HEK293 (cell line): ENCODE data around the gene INPP1.

Experiments
- CTCF ChIA-PET: fragments of 350-600 bp; formaldehyde crosslinking; extraction: SDS; loops from one replicate; lab custom pipeline; 2021; ENCODE audit warnings: antibody characterized with exemption; lab: Yijun Ruan, JAX
- POLR2A ChIA-PET: fragments of 300-600 bp; formaldehyde crosslinking; extraction: SDS; loops from one replicate; lab custom pipeline; 2020; ENCODE audit warnings: antibody characterized with exemption, inconsistent platforms; lab: Yijun Ruan, JAX
- H3K27ac ChIP-seq: fragments of 200-500 bp; sonication (Bioruptor generic); 2 replicates; pipeline ENCODE4 v1.5.1; 2014; ENCODE audit warnings: low read depth, low read length, control low read depth, inconsistent platforms; ENCODE audit errors: extremely low read depth
- H3K36me3 ChIP-seq, 2 experiments: fragments of 200-500 bp in 1 of 2; sonication (Bioruptor generic) in 1 of 2; 1 replicate in 1 of 2; 2 replicates in 1 of 2; pipeline ENCODE4 v1.5.1; 2014 to 2017; ENCODE audit warnings: inconsistent platforms in 2 of 2, low read length in 2 of 2; ENCODE audit not compliant: control insufficient read depth in 2 of 2, insufficient read depth in 1 of 2
- H3K4me1 ChIP-seq: fragments of 200-500 bp; sonication (Bioruptor generic); 2 replicates; pipeline ENCODE4 v1.5.1; 2014; ENCODE audit warnings: mild to moderate bottlenecking, low read length, inconsistent platforms; ENCODE audit not compliant: control insufficient read depth, insufficient read depth
- H3K4me3 ChIP-seq: 2 replicates; pipeline ENCODE4 v1.5.1; 2011; ENCODE audit warnings: low read depth, mild to moderate bottlenecking, control low read depth, low read length, moderate library complexity
- H3K9me3 ChIP-seq: fragments of 200-500 bp; sonication (Bioruptor generic); 2 replicates; pipeline ENCODE4 v1.5.1; 2014; ENCODE audit warnings: low read depth, low read length, inconsistent platforms; ENCODE audit not compliant: control insufficient read depth, insufficient read depth
- BCL11B ChIP-seq: fragments of 450-650 bp; formaldehyde crosslinking; IDR thresholded peaks from 2 replicates; pipeline ENCODE4 v1.5.1; 2016; ENCODE audit warnings: low read depth, missing biosample characterization, missing genetic modification characterization
- KLF7 ChIP-seq: fragments of 450-650 bp; formaldehyde crosslinking; IDR thresholded peaks from 2 replicates; pipeline ENCODE4 v1.5.1; 2016; ENCODE audit warnings: missing biosample characterization, missing genetic modification characterization, borderline replicate concordance
- PRDM1 ChIP-seq: fragments of 450-650 bp; formaldehyde crosslinking; IDR thresholded peaks from 2 replicates; pipeline ENCODE4; 2016; ENCODE audit warnings: missing biosample characterization, missing genetic modification characterization
- ZBTB20 ChIP-seq: fragments of 450-650 bp; formaldehyde crosslinking; IDR thresholded peaks from 2 replicates; pipeline ENCODE4 v1.5.1; 2016; ENCODE audit warnings: missing biosample characterization, missing genetic modification characterization
- ZBTB48 ChIP-seq: fragments of 450-650 bp; formaldehyde crosslinking; IDR thresholded peaks from 2 replicates; pipeline ENCODE4 v1.5.1; 2016; ENCODE audit warnings: missing biosample characterization, missing genetic modification characterization
- ZNF24 ChIP-seq: fragments of 450-650 bp; formaldehyde crosslinking; IDR thresholded peaks from 2 replicates; pipeline ENCODE4 v1.5.1; 2016; ENCODE audit warnings: missing biosample characterization, missing genetic modification characterization
- ZNF292 ChIP-seq: fragments of 450-650 bp; formaldehyde crosslinking; IDR thresholded peaks from 2 replicates; pipeline ENCODE4 v1.5.1; 2016; ENCODE audit warnings: low read depth, missing biosample characterization, missing genetic modification characterization, borderline replicate concordance
- ZNF354C ChIP-seq: fragments of 450-650 bp; formaldehyde crosslinking; IDR thresholded peaks from 2 replicates; pipeline ENCODE4 v1.5.1; 2016; ENCODE audit warnings: missing biosample characterization, missing genetic modification characterization, low read depth, borderline replicate concordance
- ZNF433 ChIP-seq: fragments of 450-650 bp; formaldehyde crosslinking; IDR thresholded peaks from 2 replicates; pipeline ENCODE4 v1.5.1; 2016; ENCODE audit warnings: missing biosample characterization, missing genetic modification characterization, low read depth
- ZNF473 ChIP-seq: fragments of 450-650 bp; formaldehyde crosslinking; IDR thresholded peaks from 2 replicates; pipeline ENCODE4 v1.5.1; 2017; ENCODE audit warnings: missing biosample characterization, missing genetic modification characterization
- ZNF521 ChIP-seq: fragments of 450-650 bp; formaldehyde crosslinking; IDR thresholded peaks from 2 replicates; pipeline ENCODE4 v1.5.1; 2017; ENCODE audit warnings: missing biosample characterization, mild to moderate bottlenecking, missing genetic modification characterization
- ZNF585B ChIP-seq: fragments of 450-650 bp; formaldehyde crosslinking; IDR thresholded peaks from 2 replicates; pipeline ENCODE4 v1.5.1; 2016; ENCODE audit warnings: missing biosample characterization, missing genetic modification characterization
- ZNF623 ChIP-seq: fragments of 450-650 bp; formaldehyde crosslinking; IDR thresholded peaks from 2 replicates; pipeline ENCODE4 v1.5.1; 2016; ENCODE audit warnings: missing biosample characterization, missing genetic modification characterization
- ZNF791 ChIP-seq: fragments of 450-650 bp; formaldehyde crosslinking; IDR thresholded peaks from 2 replicates; pipeline ENCODE4 v1.5.1; 2016; ENCODE audit warnings: missing biosample characterization, missing genetic modification characterization
- ZNF792 ChIP-seq: fragments of 450-650 bp; formaldehyde crosslinking; IDR thresholded peaks from 2 replicates; pipeline ENCODE4 v1.5.1; 2016; ENCODE audit warnings: missing biosample characterization, missing genetic modification characterization
- ZNF843 ChIP-seq: fragments of 450-650 bp; formaldehyde crosslinking; IDR thresholded peaks from 2 replicates; pipeline ENCODE4 v1.5.1; 2016; ENCODE audit warnings: missing biosample characterization, missing genetic modification characterization
- TF ChIP-seq, protein P1 (sequence below): fragments of 450-650 bp; formaldehyde crosslinking; IDR thresholded peaks from 2 replicates; pipeline ENCODE4 v1.5.1; 2017; ENCODE audit warnings: missing biosample characterization, missing genetic modification characterization
- TF ChIP-seq, protein P2 (sequence below): fragments of 450-650 bp; formaldehyde crosslinking; IDR thresholded peaks from 2 replicates; pipeline ENCODE4 v1.5.1; 2016; ENCODE audit warnings: missing biosample characterization, missing genetic modification characterization
- TF ChIP-seq, protein P3 (sequence below): fragments of 450-650 bp; formaldehyde crosslinking; IDR thresholded peaks from 2 replicates; pipeline ENCODE4 v1.5.0; 2017; ENCODE audit warnings: missing biosample characterization, missing genetic modification characterization, borderline replicate concordance
- TF ChIP-seq, protein P4 (sequence below): fragments of 450-650 bp; formaldehyde crosslinking; IDR thresholded peaks from 2 replicates; pipeline ENCODE4 v1.5.1; 2016; ENCODE audit warnings: missing biosample characterization, missing genetic modification characterization
- TF ChIP-seq, protein P5 (sequence below): fragments of 450-650 bp; IDR thresholded peaks from 2 replicates; pipeline ENCODE4 v1.5.1; 2018; ENCODE audit warnings: missing biosample characterization, mild to moderate bottlenecking, missing genetic modification characterization

Gene INPP1

DNA sequence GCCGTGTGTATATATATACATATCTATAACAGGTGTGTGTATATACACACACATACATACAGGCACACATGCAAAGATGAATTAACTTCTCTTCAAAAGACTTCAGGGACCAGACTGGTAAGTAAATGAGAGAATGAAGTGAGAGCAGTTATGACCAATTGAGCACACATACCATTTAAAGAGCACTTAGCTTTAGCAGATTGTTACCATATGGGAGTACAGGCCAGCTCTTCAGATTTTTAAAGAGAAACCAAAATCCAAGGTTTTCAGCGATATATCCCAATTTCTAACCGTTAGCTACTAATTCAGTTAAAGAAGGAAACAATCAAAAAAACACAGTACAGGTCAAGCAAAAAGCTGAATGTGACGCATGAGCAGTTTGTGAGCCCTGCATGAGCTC, 23.7 kb downstream of the INPP1 start (continued):
- TF ChIP-seq, protein P1, sequence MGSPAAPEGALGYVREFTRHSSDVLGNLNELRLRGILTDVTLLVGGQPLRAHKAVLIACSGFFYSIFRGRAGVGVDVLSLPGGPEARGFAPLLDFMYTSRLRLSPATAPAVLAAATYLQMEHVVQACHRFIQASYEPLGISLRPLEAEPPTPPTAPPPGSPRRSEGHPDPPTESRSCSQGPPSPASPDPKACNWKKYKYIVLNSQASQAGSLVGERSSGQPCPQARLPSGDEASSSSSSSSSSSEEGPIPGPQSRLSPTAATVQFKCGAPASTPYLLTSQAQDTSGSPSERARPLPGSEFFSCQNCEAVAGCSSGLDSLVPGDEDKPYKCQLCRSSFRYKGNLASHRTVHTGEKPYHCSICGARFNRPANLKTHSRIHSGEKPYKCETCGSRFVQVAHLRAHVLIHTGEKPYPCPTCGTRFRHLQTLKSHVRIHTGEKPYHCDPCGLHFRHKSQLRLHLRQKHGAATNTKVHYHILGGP: no peak
- TF ChIP-seq ZNF354C (tag by site-specific recombination): no peak

DNA sequence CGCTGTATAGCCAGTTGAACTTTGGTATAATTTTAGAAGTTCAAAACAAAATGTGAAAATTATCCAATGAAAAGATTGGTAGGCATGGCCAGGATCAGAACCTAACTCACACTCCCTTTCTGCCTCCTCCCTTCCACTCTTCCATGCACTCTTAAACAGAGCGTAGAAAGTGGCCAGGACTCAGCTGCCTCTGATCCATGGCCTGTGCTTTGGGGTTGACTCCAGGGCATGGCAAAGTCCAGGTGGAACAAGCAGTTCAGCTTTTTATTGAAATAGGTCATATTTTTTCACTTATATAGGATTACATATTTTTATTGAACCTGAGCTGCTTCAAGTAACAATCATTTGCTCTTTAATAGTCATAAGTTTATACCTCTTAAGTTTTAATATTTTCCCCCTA, 26.2 kb downstream of the INPP1 start:
- peaks cover 0 to 45% of the 10 kb centered on the region in 2 experiments for H3K36me3 ChIP-seq
- TF ChIP-seq, protein P2, sequence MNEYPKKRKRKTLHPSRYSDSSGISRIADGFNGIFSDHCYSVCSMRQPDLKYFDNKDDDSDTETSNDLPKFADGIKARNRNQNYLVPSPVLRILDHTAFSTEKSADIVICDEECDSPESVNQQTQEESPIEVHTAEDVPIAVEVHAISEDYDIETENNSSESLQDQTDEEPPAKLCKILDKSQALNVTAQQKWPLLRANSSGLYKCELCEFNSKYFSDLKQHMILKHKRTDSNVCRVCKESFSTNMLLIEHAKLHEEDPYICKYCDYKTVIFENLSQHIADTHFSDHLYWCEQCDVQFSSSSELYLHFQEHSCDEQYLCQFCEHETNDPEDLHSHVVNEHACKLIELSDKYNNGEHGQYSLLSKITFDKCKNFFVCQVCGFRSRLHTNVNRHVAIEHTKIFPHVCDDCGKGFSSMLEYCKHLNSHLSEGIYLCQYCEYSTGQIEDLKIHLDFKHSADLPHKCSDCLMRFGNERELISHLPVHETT: no peak
- TF ChIP-seq ZBTB48 (tag by site-specific recombination) (no peak), ZNF24 (no peak), ZNF473 (no peak), ZNF433 (tag by site-specific recombination) (no peak), ZNF792 (tag by site-specific recombination) (no peak), ZNF843 (tag by site-specific recombination) (no peak)
- TF ChIP-seq, protein P3, sequence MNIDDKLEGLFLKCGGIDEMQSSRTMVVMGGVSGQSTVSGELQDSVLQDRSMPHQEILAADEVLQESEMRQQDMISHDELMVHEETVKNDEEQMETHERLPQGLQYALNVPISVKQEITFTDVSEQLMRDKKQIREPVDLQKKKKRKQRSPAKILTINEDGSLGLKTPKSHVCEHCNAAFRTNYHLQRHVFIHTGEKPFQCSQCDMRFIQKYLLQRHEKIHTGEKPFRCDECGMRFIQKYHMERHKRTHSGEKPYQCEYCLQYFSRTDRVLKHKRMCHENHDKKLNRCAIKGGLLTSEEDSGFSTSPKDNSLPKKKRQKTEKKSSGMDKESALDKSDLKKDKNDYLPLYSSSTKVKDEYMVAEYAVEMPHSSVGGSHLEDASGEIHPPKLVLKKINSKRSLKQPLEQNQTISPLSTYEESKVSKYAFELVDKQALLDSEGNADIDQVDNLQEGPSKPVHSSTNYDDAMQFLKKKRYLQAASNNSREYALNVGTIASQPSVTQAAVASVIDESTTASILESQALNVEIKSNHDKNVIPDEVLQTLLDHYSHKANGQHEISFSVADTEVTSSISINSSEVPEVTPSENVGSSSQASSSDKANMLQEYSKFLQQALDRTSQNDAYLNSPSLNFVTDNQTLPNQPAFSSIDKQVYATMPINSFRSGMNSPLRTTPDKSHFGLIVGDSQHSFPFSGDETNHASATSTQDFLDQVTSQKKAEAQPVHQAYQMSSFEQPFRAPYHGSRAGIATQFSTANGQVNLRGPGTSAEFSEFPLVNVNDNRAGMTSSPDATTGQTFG: no peak
- TF ChIP-seq, protein P4, sequence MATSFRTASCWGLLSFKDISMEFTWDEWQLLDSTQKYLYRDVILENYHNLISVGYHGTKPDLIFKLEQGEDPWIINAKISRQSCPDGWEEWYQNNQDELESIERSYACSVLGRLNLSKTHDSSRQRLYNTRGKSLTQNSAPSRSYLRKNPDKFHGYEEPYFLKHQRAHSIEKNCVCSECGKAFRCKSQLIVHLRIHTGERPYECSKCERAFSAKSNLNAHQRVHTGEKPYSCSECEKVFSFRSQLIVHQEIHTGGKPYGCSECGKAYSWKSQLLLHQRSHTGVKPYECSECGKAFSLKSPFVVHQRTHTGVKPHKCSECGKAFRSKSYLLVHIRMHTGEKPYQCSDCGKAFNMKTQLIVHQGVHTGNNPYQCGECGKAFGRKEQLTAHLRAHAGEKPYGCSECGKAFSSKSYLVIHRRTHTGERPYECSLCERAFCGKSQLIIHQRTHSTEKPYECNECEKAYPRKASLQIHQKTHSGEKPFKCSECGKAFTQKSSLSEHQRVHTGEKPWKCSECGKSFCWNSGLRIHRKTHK (tag by site-specific recombination): no peak
- POLR2A ChIA-PET: no interaction called here
- CTCF ChIA-PET: interaction anchor here (0.7 to 1.4 kb wide), 2 partner anchors 9 to 63 kb away, joined by 6 read pairs; no protein-coding TSS in a partner anchor
- no peaks in the 10 kb centered on the region for H3K9me3 ChIP-seq
- H3K4me3 ChIP-seq: no peak overlapping the region
- no peak overlapping the region for H3K27ac ChIP-seq
- no peaks in the 10 kb centered on the region for H3K4me1 ChIP-seq

DNA sequence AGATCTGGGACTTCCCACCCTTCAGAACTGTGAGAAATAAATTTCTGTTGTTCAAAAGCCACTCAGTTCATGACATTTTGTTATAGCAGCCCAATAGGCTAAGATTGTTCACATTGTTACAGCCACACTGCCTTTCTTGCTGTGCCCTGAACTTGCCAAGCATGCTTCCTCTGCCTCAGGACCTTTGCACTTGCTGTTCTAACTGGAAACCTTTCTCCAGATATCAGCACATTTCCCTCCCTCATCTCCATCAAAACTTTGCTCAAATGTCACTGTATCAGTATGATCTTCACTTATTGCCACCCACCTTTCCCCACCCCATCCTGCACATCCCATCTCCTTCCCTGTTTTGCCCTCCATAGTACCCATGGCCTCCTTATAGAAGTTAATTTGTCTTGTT, 32.7 kb downstream of the INPP1 start:
- H3K4me3 ChIP-seq: no peak overlapping the region
- ChIA-PET CTCF (no interaction called here), POLR2A (no interaction called here)
- no peaks in the 10 kb centered on the region for H3K4me1 ChIP-seq
- no peak overlapping the region for H3K27ac ChIP-seq
- TF ChIP-seq ZNF292 (tag by site-specific recombination) (no peak), ZNF623 (peak; percentile 90)
- no peaks in the 10 kb centered on the region for H3K9me3 ChIP-seq
- peaks cover 0 to 3% of the 10 kb centered on the region in 2 experiments; a peak in 1 of 3 replicates for H3K36me3 ChIP-seq

DNA sequence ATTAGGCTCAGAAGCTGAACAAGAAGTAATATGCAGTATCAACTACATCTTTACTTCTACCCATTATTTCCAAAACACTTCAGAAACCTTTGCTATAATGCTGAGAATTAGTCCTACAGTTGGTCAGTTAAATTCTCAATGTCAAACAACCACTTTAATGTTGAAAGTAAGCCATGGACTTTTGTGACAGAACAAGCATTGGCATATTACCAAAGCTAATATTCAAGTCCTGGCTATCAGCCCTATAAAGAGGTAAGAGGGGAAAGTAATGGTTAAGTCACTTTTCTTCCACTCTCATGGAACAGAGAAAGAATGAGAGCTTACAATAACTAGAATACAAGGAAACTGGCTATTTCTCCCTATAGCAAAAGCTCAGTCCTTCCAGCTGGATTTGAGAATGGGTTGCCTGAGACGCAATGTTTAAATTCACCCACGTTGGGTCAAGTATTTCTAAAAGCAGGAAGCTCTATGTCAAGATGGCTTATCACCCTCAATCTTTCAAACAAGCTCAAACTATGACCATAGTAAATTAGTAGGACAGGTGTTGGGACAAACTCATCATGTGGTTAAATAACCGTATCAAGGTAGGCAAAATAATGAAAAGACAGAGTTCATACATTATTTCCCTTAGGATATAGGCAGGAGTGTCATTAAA, 33.3 kb downstream of the INPP1 start:
- Histone ChIP-seq H3K9me3 (no peaks in the 10 kb centered on the region), H3K4me1 (no peaks in the 10 kb centered on the region), H3K4me3 (no peak overlapping the region), H3K36me3 (no peaks in the 10 kb centered on the region), H3K27ac (no peak overlapping the region)
- ChIA-PET POLR2A (no interaction called here), CTCF (interaction anchor here (0.6 to 1.3 kb wide), 2 partner anchors 288 to 794 kb away, joined by 3 read pairs; no protein-coding TSS in a partner anchor)
- TF ChIP-seq ZNF623 (no peak), BCL11B (tag by site-specific recombination) (no peak), ZNF521 (no peak), ZNF791 (tag by site-specific recombination) (no peak), ZNF585B (tag by site-specific recombination) (no peak), PRDM1 (no peak), KLF7 (tag by site-specific recombination) (no peak), ZBTB20 (tag by site-specific recombination) (no peak)
- TF ChIP-seq, protein P5, sequence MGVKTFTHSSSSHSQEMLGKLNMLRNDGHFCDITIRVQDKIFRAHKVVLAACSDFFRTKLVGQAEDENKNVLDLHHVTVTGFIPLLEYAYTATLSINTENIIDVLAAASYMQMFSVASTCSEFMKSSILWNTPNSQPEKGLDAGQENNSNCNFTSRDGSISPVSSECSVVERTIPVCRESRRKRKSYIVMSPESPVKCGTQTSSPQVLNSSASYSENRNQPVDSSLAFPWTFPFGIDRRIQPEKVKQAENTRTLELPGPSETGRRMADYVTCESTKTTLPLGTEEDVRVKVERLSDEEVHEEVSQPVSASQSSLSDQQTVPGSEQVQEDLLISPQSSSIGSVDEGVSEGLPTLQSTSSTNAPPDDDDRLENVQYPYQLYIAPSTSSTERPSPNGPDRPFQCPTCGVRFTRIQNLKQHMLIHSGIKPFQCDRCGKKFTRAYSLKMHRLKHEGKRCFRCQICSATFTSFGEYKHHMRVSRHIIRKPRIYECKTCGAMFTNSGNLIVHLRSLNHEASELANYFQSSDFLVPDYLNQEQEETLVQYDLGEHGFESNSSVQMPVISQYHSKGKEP (tag by site-specific recombination): no peak
